Measurements from ENCODE around the gene WASHC4.
"Not testable (repeated sequence)": the region's sequence is repeated elsewhere in the genome, so short reads cannot be mapped to it uniquely, and the experiment has no call there.

Gene WASHC4

DNA sequence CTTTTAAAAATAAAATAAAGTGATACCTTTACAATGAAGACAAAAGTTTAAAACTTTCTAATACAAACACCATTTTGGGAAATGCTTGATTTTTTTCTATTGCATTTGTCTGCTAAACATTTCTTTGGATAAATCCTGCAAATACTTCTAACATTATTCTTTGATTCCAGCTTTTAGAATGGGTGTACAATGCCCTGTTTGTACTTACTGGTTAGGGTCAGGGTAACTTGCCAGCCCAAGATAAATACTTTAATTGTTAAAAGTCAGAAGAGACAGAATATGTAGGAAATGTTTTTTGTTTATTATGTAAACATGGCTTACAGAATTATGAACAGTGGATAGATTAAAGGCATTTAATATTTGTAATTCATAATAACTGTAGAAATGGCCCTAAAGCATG lies 60.5 kb downstream of the WASHC4 start:
- H3K27ac ChIP-seq, result no peak overlapping the region
- TF ChIP-seq, protein P1, sequence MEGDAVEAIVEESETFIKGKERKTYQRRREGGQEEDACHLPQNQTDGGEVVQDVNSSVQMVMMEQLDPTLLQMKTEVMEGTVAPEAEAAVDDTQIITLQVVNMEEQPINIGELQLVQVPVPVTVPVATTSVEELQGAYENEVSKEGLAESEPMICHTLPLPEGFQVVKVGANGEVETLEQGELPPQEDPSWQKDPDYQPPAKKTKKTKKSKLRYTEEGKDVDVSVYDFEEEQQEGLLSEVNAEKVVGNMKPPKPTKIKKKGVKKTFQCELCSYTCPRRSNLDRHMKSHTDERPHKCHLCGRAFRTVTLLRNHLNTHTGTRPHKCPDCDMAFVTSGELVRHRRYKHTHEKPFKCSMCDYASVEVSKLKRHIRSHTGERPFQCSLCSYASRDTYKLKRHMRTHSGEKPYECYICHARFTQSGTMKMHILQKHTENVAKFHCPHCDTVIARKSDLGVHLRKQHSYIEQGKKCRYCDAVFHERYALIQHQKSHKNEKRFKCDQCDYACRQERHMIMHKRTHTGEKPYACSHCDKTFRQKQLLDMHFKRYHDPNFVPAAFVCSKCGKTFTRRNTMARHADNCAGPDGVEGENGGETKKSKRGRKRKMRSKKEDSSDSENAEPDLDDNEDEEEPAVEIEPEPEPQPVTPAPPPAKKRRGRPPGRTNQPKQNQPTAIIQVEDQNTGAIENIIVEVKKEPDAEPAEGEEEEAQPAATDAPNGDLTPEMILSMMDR (conservative IDR thresholded peaks at IDR 0.05), result no peak

DNA sequence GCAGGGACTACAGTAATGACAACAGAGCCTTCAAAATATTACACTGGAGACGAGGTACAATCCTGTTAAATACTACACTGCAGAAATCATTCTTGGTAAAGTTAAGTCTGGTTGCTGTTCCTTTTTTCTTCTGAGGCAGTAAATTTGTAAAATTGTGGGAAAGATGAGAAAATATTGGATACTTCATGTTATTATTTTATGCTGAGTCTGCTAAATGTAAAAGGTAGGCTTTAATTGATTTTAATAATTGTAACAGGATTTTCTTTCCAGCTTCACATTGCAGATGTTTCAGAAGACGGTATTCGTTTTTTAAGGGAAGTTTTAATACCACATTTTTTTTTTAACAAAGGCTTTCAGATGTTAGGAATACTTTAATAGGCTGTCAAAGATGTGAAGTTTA lies 62.6 kb downstream of the WASHC4 start:
- TF ChIP-seq, protein P1 (conservative IDR thresholded peaks at IDR 0.05), result no peak
- H3K27ac ChIP-seq, result no peak overlapping the region

DNA sequence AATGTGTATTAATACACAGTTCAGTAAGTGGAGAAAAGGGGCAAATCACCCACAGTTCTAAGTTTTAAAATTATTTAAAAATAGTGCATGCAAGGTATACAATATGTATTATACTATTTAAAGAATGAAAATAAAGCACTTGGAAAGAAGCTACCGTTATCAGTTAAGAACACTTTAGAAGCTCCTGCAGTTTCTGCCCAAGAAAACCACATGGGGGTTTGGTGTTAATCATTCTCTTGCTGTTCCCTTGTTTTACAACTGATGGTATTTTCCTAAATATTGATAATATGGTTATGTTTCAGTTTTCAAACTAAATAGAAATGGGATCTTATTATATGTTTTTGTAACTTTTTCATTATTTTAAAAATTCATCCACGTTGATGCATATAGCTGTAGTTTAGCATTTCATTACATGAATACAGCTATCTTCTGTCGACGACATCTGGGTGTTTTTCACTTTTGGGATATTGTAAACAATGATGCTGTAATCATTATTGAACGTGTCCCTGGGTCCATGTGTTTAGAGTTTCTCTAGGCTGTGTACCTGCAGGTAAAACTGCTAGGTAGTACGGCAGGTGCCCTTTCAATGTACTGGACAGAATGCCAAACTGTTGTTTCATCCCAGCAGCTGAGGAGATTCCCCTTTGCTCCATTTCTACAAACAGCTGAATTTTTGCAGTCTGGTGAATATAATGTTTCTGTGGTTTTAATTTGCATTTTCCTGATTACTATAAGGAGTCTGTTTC lies 64.3 kb downstream of the WASHC4 start:
- no peak overlapping the region for H3K27ac ChIP-seq
- TF ChIP-seq, protein P1 (conservative IDR thresholded peaks at IDR 0.05), result no peak

DNA sequence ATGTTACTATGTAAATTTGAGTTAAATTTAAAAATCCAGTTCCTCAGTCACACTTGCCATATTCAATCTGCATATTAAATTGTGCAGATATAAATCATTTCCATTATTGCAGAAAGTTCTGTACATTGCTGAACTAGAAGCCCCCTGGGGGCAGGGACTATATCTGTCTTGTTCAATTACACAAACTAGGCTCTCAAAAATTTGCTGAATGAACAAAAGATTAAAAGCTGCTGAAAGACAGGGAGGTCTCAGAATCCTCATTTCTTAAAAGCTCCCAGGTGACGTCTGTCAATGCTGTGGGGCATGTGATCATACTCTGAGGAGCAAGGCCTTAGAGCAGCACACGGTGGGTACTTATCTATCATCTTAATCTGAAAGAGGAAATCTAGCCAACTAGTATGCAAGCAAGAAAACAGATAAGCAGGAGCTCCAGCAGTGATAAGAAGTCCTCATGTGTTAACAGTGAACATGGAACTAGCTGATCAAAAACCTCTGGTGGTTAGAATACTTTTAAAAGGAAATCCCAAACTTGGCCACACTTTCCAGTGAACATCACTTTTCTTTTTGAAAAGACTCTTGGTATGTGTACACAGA lies 68.0 kb downstream of the WASHC4 start:
- TF ChIP-seq, protein P1 (conservative IDR thresholded peaks at IDR 0.05), result no peak
- no peak overlapping the region for H3K27ac ChIP-seq

DNA sequence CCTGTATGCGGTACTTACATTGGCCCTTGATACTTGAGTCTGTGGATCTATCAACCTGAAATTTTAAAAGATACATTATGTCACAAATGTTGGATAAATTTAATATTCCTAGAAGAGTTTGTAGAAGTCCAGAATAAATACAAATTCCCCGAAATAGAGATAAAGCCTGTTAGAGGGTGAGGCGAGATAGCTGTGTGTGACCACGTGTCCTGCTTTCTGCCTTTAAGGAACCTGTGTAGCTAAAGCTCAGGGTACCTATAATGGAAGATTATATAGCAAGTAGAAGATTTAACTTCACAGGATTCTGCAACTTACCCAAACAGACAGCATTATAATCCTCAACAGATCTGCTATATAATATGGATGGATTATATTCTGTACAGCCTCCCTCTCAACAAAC lies 69.7 kb downstream of the WASHC4 start:
- TF ChIP-seq, protein P1 (conservative IDR thresholded peaks at IDR 0.05), result no peak
- H3K27ac ChIP-seq, result no peak overlapping the region

DNA sequence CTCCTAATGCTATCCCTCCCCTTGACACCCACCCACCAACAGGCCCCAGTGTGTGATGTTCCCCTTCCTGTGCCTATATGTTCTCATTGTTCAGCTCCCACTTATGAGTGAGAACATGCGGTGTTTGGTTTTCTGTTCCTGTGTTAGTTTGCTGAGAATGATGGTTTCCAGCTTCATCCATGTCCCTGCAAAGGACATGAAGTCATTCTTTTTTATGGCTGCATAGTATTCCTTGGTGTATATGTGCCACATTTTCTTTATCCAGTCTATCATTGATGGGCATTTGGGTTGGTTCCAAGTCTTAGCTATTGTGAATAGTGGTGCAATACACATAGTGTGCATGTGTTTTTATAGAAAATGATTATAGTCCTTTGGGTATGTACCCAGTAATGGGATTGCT lies 71.6 kb downstream of the WASHC4 start:
- H3K27ac ChIP-seq, result not testable (repeated sequence)

DNA sequence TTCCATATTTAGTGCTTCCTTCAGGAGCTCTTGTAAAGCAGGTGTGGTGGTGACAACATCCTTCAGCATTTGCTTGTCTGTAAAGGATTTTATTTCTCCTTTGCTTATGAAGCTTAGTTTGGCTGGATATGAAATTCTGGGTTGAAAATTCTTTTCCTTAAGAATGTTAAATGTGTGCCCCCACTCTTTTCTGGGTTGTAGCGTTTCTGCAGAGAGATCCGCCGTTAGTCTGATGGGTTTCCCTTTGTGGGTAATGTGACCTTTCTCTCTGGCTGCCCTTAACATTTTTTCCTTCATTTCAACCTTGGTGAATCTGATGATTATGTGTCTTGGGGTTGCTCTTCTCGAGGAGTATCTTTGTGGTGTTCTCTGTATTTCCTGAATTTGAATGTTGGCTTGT lies 75.9 kb downstream of the WASHC4 start:
- not testable (repeated sequence) for H3K27ac ChIP-seq

DNA sequence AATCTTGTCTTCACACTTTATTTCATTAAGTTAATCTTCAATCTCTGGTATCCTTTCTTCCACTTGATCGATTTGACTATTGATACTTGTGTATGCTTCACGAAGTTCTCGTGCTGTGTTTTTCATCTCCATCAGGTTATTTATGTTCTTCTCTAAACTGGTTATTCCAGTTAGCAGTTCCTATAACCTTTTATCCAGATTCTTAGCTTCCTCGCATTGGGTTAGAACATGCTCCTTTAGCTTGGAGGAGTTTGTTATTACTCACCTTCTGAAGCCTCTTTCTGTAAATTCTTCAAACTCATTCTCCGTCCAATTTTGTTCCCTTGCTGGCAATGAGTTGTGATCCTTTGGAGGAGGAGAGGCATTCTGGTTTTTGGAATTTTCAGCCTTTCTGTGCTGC lies 76.4 kb downstream of the WASHC4 start:
- H3K27ac ChIP-seq, result not testable (repeated sequence)

DNA sequence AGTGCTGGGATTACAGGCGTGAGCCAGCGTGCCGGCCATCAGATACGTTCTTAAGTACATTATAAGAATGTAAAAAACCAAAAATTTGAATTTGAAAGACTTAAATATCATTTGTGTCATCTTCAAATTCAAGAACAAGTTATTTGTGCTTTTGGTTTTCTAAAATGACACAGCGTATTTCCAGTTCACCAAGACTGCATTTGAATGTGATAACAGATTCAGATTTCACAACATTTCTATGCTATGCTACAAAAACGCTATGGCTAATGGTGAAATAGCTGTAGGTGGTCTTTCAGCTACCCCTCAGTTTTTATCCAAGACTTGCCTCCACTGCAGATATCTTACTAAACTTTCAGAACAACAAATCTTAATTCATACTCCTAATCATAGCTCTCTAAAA lies 81.8 kb downstream of the WASHC4 start:
- TF ChIP-seq, protein P1 (conservative IDR thresholded peaks at IDR 0.05), result no peak
- H3K27ac ChIP-seq, result no peak overlapping the region

All from VCaP (cell line).